Tongue (tissue), 2 donors: ENCODE results near the gene CHORDC1. TPM values are rescaled to one million over a fixed set of nuclear protein-coding genes. Genes with fewer than 3 reads are reported as not detected.
"Not testable (repeated sequence)": the region's sequence is repeated elsewhere in the genome, so short reads cannot be mapped to it uniquely, and the experiment has no call there.

ENCODE experiments used
- DNase-seq: peaks from one replicate; pipeline ENCODE4 v3.0.0-alpha.2; 2015
- total RNA-seq: library from RNA; depleted of rRNA; stranded (reverse); fragments of >200 nt; gene quantifications from one replicate; pipeline ENCODE4 v1.2.3, GENCODE V29; 2014

Gene CHORDC1
- total RNA-seq, 1 donor from 2014 or later = 54.8 TPM

GRCh38 chr11:90213322-90213721, 9.5 kb downstream of the CHORDC1 start:
- DNase-seq = no peak

GRCh38 chr11:90208857-90209256, 14.0 kb downstream of the CHORDC1 start:
- DNase-seq = no peak

- DNase-seq = not testable (repeated sequence)
Measured at GRCh38 chr11:90207992-90208391, 14.9 kb downstream of the CHORDC1 start.

- peak; percentile 68 for DNase-seq
Measured at GRCh38 chr11:90204832-90205646, 17.8 kb downstream of the CHORDC1 start.

GRCh38 chr11:90204407-90204806, 18.4 kb downstream of the CHORDC1 start:
- no peak for DNase-seq

DNA sequence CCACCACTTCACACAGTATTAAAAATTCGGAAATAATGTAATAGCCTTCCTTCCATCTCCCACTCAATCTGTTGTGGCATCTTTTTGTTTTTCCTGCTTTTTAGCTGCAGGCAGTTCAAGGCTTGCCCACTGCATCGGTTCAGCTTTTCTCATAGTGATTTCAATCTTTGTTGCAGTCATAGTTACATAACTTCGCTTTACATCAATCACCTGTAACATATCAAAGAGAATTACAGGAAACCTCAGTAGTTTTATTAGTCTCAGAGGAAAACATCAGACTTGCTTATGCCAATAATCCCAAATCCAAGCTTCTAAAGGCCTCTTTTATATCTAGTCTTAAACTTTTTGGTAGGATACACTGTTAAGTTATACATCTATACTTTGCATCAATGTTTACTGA, 20.5 kb downstream of the CHORDC1 start:
- no peak for DNase-seq

GRCh38 chr11:90197377-90197776, 25.5 kb downstream of the CHORDC1 start:
- DNase-seq = no peak

DNA sequence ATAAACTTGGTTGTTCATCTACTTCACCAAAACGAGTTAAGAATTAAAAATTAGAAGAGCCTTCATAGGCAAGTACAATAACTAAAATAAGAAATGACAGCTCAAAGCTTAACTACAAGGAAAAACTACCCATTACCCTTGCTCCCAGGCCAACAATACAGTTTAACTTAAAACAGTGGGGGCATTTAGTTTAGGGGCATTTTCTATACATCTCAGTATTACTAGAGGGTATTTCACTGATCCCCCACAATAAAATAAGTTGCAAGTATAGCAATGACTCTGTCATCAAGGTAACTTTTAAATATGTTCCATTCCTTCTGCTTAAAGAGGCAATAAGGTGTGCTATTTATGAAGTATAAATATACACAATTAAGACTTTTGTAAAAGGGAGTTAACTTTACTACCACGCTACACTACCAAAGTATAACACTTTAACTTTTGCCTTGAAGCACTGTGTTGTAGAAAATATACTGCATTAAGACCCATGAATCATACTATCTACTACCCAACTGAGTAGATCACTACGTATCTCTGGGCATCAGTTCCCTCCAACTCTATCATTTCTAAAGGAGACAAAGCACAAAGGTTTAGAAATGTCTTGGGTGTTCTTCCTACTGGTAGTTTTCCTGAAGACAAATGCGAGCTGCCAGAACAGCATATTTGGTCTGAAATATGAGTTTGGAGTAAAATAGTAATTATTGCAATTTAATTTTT, 29.8 kb downstream of the CHORDC1 start:
- no peak for DNase-seq

DNA sequence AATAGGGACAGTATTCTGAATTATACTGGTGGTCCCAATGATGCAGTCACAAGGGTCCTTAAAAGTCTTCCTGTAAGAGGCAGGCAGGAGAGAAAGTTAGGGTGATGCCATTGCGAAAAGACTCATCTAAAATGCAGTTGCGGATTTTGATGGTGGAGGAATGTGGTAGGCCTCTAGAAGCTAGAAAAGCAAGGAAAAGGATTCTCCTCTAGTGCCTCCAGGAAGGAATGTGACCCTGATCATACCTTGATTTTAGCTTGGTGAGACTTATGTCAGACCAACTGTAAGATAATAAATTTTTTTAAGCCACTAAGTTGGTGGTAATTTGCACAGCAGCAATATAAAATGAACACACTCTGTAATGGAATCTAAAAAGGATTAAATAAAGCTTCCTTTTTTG, 33.8 kb downstream of the CHORDC1 start:
- DNase-seq = no peak

DNA sequence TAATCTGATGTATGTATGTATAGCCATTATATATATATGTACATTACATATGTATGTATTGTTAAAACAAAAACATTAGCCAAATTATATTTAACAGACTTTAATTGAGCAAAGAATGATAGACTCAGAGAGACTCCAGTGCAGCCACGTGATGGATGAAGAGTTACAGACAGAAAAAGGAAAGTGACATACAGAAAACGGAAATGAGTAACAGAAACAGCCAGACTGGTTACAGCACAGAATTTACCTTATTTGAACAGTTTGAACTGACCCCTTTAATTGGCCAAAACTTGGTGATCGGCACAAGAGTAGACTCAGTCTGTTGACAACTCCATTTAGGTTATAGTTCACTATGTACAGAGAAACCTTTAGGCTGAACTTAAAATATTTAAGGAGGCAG, 35.0 kb downstream of the CHORDC1 start:
- no peak for DNase-seq

- no peak for DNase-seq
Measured at GRCh38 chr11:90179923-90180322, 42.9 kb downstream of the CHORDC1 start.

DNA sequence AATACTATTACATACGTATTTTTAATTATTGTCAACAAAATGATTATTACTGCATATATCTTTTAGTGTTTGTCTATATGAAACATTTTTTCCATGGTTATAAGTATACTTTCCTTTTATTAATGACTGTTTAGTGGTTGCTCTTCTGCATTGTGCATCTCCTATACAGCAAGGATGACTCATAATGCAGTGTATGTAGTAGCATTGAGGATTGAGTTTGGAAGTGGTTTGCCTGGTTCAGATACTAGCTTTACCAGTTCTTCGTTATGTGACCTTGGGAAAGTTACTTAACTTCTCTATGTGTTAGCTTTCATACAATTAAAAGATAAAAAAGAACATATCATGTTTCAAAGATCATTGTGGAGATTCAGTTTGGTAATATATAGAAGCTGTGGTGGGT, 44.1 kb downstream of the CHORDC1 start:
- DNase-seq = no peak

GRCh38 chr11:90176069-90176468, 46.8 kb downstream of the CHORDC1 start:
- DNase-seq = no peak

GRCh38 chr11:90171359-90171758, 51.5 kb downstream of the CHORDC1 start:
- no peak for DNase-seq

DNA sequence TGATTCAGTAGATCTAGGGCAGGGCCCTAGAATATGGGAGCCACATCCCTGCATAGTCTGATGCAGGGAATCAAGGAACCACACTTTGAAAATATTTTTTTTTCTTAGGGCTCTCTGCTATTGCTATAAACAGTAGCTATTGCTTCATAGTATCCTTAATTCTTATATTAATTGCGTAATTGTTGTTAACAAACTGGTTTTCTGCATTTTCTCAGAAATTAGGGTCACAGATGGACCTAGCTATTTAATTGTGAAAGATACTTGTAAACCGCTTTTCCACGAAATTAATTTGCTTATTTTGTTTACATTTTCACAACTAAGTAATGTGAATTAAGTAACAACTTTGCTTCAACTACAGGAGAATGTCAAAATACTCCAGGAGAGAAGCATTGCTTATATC, 54.3 kb downstream of the CHORDC1 start:
- no peak for DNase-seq

DNA sequence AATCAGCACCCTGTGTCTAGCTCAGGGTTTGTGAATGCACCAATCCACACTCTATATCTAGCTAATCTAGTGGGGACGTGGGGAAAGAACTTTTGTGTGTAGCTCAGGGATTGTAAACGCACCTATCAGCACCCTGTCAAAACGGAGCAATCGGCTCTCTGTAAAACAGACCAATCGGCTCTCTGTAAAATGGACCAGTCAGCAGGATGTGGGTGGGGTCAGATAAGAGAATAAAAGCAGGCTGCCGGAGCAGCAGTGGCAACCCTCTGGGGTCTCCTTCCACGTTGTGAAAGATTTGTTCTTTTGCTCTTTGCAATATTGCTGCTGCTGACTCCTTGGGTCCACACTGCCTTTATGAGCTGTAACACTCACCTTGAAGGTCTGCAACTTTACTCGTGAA, 55.1 kb downstream of the CHORDC1 start:
- DNase-seq = not testable (repeated sequence)

DNA sequence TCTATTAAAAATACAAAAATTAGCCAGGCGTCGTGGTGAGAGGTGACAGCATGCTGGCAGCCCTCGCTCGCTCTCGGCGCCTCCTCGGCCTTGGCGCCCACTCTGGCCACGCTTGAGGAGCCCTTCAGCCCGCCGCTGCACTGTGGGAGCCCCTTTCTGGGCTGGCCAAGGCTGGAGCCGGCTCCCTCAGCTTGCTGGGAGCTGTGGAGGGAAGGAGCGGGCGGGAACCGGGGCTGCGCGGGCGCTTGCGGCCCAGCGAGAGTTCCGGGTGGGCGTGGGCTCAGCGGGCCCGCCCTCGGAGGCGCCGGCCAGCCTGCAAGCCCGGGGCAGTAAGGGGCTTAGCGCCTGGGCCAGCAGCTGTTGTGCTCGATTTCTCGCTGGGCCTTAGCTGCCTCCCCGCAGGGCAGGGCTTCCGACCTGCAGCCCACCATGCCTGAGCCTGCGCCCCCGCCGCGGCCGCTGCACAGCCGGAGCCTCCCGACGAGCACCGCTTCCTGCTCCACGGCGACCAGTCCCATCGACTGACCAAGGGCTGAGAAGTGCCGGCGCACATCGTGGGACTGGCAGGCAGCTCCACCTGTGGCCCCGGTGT, 55.8 kb downstream of the CHORDC1 start:
- not testable (repeated sequence) for DNase-seq

Other genes with a start within 250 kb of the CHORDC1 start
- not detected for gene TRIM49C, start 191.9 kb downstream of the CHORDC1 start, total RNA-seq
- not detected for gene UBTFL1, start 137.1 kb downstream of the CHORDC1 start, total RNA-seq
- 8.5 TPM for gene NAALAD2, start 88.4 kb downstream of the CHORDC1 start, total RNA-seq